ENCODE measurements around the gene SDCCAG8. TPM values are rescaled to one million over a fixed set of nuclear protein-coding genes. Genes with fewer than 3 reads are reported as not detected.

SDCCAG8 gene
- total RNA-seq, 1 experiment from 2014 or later, result 14.0 TPM

- in situ Hi-C loops (cut with HindIII; ENCODE audit: low pct_unique_long_range_greater_than_20kb, low sequenced_read_pairs), result no loop called here
- ATAC-seq (no peak), DNase-seq (ENCODE audit: low read depth, low spot score) (no peak)
- Histone ChIP-seq H3K27ac (ENCODE audit: low read length) (no peak overlapping the region), H3K4me1 (ENCODE audit: control insufficient read depth, insufficient read depth, low read length) (no peaks in the 10 kb centered on the region), H3K27me3 (ENCODE audit: control insufficient read depth, insufficient read depth, low read length) (no peaks in the 10 kb centered on the region), H3K4me3 (ENCODE audit: low read depth in 2 of 2, low read length in 2 of 2) (no peak overlapping the region), H3K9me3 (ENCODE audit: control insufficient read depth, insufficient read depth, low read depth, low read length) (no peaks in the 10 kb centered on the region), H3K36me3 (ENCODE audit: control insufficient read depth, insufficient read depth, low read length) (no peaks in the 10 kb centered on the region)
- intact Hi-C loops (cut with micrococcal nuclease; ENCODE audit: unreplicated experiment), result no loop called here
- CTCF ChIA-PET, result no interaction called here
- TF ChIP-seq REST (IDR thresholded peaks at IDR 0.05; ENCODE audit: insufficient read depth in 1 of 2, low read depth in 2 of 2, low read length in 1 of 2) (no peak), TCF7L2 (IDR thresholded peaks at IDR 0.05; ENCODE audit: low read depth, low read length) (no peak), POLR2AphosphoS5 (IDR thresholded peaks at IDR 0.05; ENCODE audit: low read depth, low read length) (no peak), CTCF (IDR thresholded peaks at IDR 0.05) (no peak), SIN3A (IDR thresholded peaks at IDR 0.05; ENCODE audit: borderline replicate concordance, insufficient read depth, low read depth, low read length) (no peak)
- POLR2A ChIA-PET, result no interaction called here
- BruUV-seq (replicated peaks), result no TSS peak
Observed at GRCh38 chr1:243461700-243462099, 205.9 kb downstream of the SDCCAG8 start.

GRCh38 chr1:243462929-243463697 lies 207.3 kb downstream of the SDCCAG8 start:
- no TSS peak for BruUV-seq (replicated peaks)
- no peak for DNase-seq (ENCODE audit: low read depth, low spot score)
- POLR2A ChIA-PET, result no interaction called here
- Histone ChIP-seq H3K4me1 (ENCODE audit: control insufficient read depth, insufficient read depth, low read length) (no peaks in the 10 kb centered on the region), H3K9me3 (ENCODE audit: control insufficient read depth, insufficient read depth, low read depth, low read length) (no peaks in the 10 kb centered on the region), H3K27ac (ENCODE audit: low read length) (no peak overlapping the region), H3K4me3 (ENCODE audit: low read depth in 2 of 2, low read length in 2 of 2) (no peak overlapping the region), H3K36me3 (ENCODE audit: control insufficient read depth, insufficient read depth, low read length) (no peaks in the 10 kb centered on the region), H3K27me3 (ENCODE audit: control insufficient read depth, insufficient read depth, low read length) (no peaks in the 10 kb centered on the region)
- CTCF ChIA-PET, result interaction anchor here (0.7 kb wide), 1 partner anchor 7 kb away, joined by 3 read pairs; no protein-coding TSS in a partner anchor
- intact Hi-C loops (cut with micrococcal nuclease; ENCODE audit: unreplicated experiment), result no loop called here
- ATAC-seq, result no peak
- in situ Hi-C loops (cut with HindIII; ENCODE audit: low pct_unique_long_range_greater_than_20kb, low sequenced_read_pairs), result no loop called here
- TF ChIP-seq POLR2AphosphoS5 (IDR thresholded peaks at IDR 0.05; ENCODE audit: low read depth, low read length), result no peak
- TF ChIP-seq TCF7L2 (IDR thresholded peaks at IDR 0.05; ENCODE audit: low read depth, low read length), result no peak
- no peak for TF ChIP-seq CTCF (IDR thresholded peaks at IDR 0.05)
- TF ChIP-seq SIN3A (IDR thresholded peaks at IDR 0.05; ENCODE audit: borderline replicate concordance, insufficient read depth, low read depth, low read length), result no peak
- no peak for TF ChIP-seq REST (IDR thresholded peaks at IDR 0.05; ENCODE audit: insufficient read depth in 1 of 2, low read depth in 2 of 2, low read length in 1 of 2)
